Transverse colon (tissue), 4 donors: ENCODE measurements around the gene HMGN4. TPM values are rescaled to one million over a fixed set of nuclear protein-coding genes. Genes with fewer than 3 reads are reported as not detected.
"Not testable (repeated sequence)": the region's sequence is repeated elsewhere in the genome, so short reads cannot be mapped to it uniquely, and the experiment has no call there.

Source experiments
- DNase-seq: peaks from one replicate; pipeline ENCODE4 v3.0.0-alpha.2; 2019
- H3K27ac ChIP-seq, 4 donors: fragments of 200-600 bp; sonication (generic); 2 replicates each; pipeline ENCODE4 v1.5.1; 2016 to 2018; ENCODE audit warnings: inconsistent platforms in 4 of 4
- H3K27me3 ChIP-seq: fragments of 200-600 bp; sonication (generic); 2 replicates; pipeline ENCODE4 v1.5.1; 2017; ENCODE audit warnings: inconsistent platforms
- H3K36me3 ChIP-seq, 4 donors: fragments of 200-600 bp; sonication (generic); 2 replicates each; pipeline ENCODE4 v1.5.1; 2017 to 2019; ENCODE audit warnings: inconsistent platforms in 4 of 4
- H3K4me1 ChIP-seq, 4 donors: fragments of 200-600 bp; sonication (generic); 2 replicates each; pipeline ENCODE4 v1.5.1; 2017 to 2020; ENCODE audit warnings: inconsistent platforms in 4 of 4
- H3K4me3 ChIP-seq, 4 donors: fragments of 200-600 bp; sonication (generic); 1 replicate in 1 of 4; 2 replicates in 3 of 4; pipeline versions ENCODE4 v1.5.1 to v1.6.1; 2017 to 2019; ENCODE audit warnings: inconsistent platforms in 4 of 4
- H3K9me3 ChIP-seq, 2 donors: fragments of 200-600 bp; sonication (generic); 2 replicates each; pipeline ENCODE4 v1.5.1; 2017 to 2019; ENCODE audit warnings: inconsistent platforms in 2 of 2
- CTCF ChIP-seq, 5 experiments: fragments of 200-600 bp in 3 of 5; fragments of 450-650 bp in 2 of 5; sonication (generic) in 3 of 5; IDR thresholded peaks; 1 replicate in 2 of 5; 2 replicates in 3 of 5; pipeline ENCODE4 v1.5.1; 2016 to 2017; ENCODE audit warnings: antibody characterized with exemption in 5 of 5, inconsistent platforms in 3 of 5, mild to moderate bottlenecking in 2 of 5, moderate library complexity in 1 of 5
- EP300 ChIP-seq: sonication (generic); formaldehyde crosslinking; IDR thresholded peaks from one replicate; pipeline ENCODE4 v1.6.1; 2017; ENCODE audit warnings: antibody characterized with exemption, low read depth
- POLR2A ChIP-seq: fragments of 450-650 bp; IDR thresholded peaks from one replicate; pipeline ENCODE4 v1.6.1; 2016; ENCODE audit warnings: antibody characterized with exemption, mild to moderate bottlenecking, moderate library complexity
- POLR2AphosphoS5 ChIP-seq, 3 donors: sonication (generic); formaldehyde crosslinking; IDR thresholded peaks; one replicate each; pipeline ENCODE4 v1.6.1; 2016; ENCODE audit warnings: antibody characterized with exemption in 3 of 3
- WGBS, 2 donors: methylation state at CpG; one replicate each; pipeline ENCODE4 v1.1.5; 2018; ENCODE audit warnings: low coverage in 1 of 2; 5-methylcytosine and 5-hydroxymethylcytosine counted together
- in situ Hi-C, 4 donors: fragments of 200-750 bp; cut with MboI; loops; one replicate each; pipeline versions ENCODE4 v1.15.0 to v1.15.1; 2017; ENCODE audit warnings: low sequenced_read_pairs in 3 of 4, low pct_ligation_motif_present in 1 of 4, low pct_unique_long_range_greater_than_20kb in 1 of 4
- intact Hi-C: fragments of 100-400 bp; cut with DNase I; formaldehyde crosslinking; loops from one replicate; pipeline ENCODE4 v1.15.1; 2023; ENCODE audit warnings: low total_unique reads
- total RNA-seq, 4 donors: library from RNA; depleted of rRNA; stranded (reverse); fragments of >200 nt; gene quantifications; one replicate each; pipeline ENCODE4 v1.1.0, GENCODE V29; 2016

The HMGN4 gene
- total RNA-seq, 4 donors from 2014 or later = 20.3 to 69.6 (median 62.8) TPM

DNA sequence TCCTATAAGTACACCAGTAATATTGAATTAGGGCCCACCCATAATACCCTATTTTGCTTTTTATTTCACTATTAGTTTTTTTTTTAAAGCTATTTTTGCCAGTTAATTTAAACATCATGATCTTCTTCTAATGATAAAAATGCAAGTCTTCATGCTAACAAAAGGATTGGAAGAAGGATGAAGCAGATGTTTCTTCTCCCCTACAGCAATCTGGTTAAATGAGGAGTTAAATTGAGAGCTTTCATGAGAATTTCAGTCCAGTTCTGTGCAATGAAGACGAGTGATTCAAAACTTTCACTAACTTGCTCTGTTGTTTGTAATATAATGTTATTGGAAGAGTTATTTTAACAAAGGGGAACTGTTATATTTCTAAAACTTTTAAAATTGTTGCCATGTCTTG lies 3.4 kb downstream of the HMGN4 start:
- H3K4me1 ChIP-seq = peaks cover 0 to 28% (median 16%) of the 10 kb centered on the region in 4 donors
- 50 to 61% methylated on average over 1 of the region's 1 CpG for WGBS, 2 donors
- no peak for TF ChIP-seq CTCF (IDR thresholded peaks at IDR 0.05)
- DNase-seq = no peak
- in situ Hi-C loops = no loop called here
- peaks cover 0 to 14% (median 3%) of the 10 kb centered on the region in 4 donors for H3K36me3 ChIP-seq
- H3K27ac ChIP-seq = no peak overlapping the region
- no peak overlapping the region for H3K4me3 ChIP-seq
- no peaks in the 10 kb centered on the region for H3K9me3 ChIP-seq
- intact Hi-C loops = no loop called here
- H3K27me3 ChIP-seq = no peaks in the 10 kb centered on the region

DNA sequence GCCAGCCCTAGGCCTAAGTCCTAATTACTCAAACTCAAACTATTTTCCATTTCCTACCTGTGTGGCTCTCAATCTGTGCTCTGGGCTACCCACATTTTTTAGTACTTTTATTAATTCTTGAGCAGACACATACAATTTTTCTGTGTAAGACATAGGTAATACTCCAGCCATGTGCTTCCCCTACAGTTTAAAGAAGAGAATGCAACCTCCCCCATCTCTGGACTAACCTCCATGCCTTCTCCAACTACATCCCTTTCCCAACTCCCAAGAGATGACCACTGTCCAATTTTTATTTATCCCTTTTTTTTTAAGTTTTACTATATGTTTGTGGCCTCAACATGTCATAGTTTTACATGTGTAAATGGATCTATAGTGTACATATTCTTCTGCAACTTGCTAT lies 5.8 kb downstream of the HMGN4 start:
- in situ Hi-C loops = no loop called here
- no peak for DNase-seq

GRCh38 chr6:26544473-26544872 lies 6.3 kb downstream of the HMGN4 start:
- Histone ChIP-seq H3K4me3 (no peak overlapping the region), H3K36me3 (peaks cover 0 to 14% (median 3%) of the 10 kb centered on the region in 4 donors), H3K9me3 (no peaks in the 10 kb centered on the region), H3K27ac (no peak overlapping the region), H3K27me3 (no peaks in the 10 kb centered on the region), H3K4me1 (peaks cover 0 to 15% (median 2%) of the 10 kb centered on the region in 4 donors)
- intact Hi-C loops = no loop called here
- TF ChIP-seq EP300 = no peak
- no peak for TF ChIP-seq CTCF (IDR thresholded peaks at IDR 0.05)
- no peak for TF ChIP-seq POLR2A
- TF ChIP-seq POLR2AphosphoS5 (IDR thresholded peaks at IDR 0.05) = no peak
- in situ Hi-C loops = no loop called here
- DNase-seq = no peak

More for the DNA sequence above, 5.8 kb downstream of the HMGN4 start:
- H3K27me3 ChIP-seq = no peaks in the 10 kb centered on the region
- peaks cover 0 to 14% (median 3%) of the 10 kb centered on the region in 4 donors for H3K36me3 ChIP-seq
- intact Hi-C loops = no loop called here
- H3K9me3 ChIP-seq = no peaks in the 10 kb centered on the region
- peaks cover 0 to 20% (median 7%) of the 10 kb centered on the region in 4 donors for H3K4me1 ChIP-seq
- no peak overlapping the region for H3K4me3 ChIP-seq
- H3K27ac ChIP-seq = no peak overlapping the region
- no peak for TF ChIP-seq POLR2A
- TF ChIP-seq POLR2AphosphoS5 (IDR thresholded peaks at IDR 0.05) = no peak
- no peak for TF ChIP-seq EP300
- TF ChIP-seq CTCF (IDR thresholded peaks at IDR 0.05) = peak; percentile 27 to 39 (median 30)

DNA sequence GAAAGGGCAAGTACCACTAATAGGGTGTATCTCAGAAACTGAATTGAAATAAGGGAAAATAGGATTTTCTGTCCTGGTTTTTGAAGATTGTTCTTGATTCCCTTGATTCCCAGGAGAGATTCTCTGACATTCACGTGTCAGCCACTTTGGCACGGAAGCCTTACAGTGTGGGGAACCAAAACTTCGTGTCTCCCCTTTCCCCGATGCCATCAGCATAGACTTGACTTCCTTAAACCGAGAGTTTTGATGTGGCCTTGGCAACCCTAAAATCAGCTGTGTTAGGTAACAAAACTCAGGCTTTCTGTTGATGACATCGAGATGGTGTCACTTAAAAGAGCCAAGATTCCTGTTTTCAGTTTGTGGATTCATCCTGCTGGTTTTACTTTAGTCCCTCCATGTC lies 7.5 kb downstream of the HMGN4 start:
- no peak overlapping the region for H3K27ac ChIP-seq
- peaks cover 0 to 11% (median 1%) of the 10 kb centered on the region in 4 donors for H3K4me1 ChIP-seq
- no peak overlapping the region for H3K4me3 ChIP-seq
- H3K9me3 ChIP-seq = no peaks in the 10 kb centered on the region
- peaks cover 0 to 14% (median 3%) of the 10 kb centered on the region in 4 donors for H3K36me3 ChIP-seq
- TF ChIP-seq EP300 (no peak), POLR2AphosphoS5 (IDR thresholded peaks at IDR 0.05) (no peak), CTCF (IDR thresholded peaks at IDR 0.05) (no peak), POLR2A (no peak)
- in situ Hi-C loops = no loop called here
- intact Hi-C loops = loop anchor here (5.0 kb wide), 1 partner anchor 163 kb away; the partner anchor contains the start of gene BTN2A2
- 88% methylated on average over 6 of the region's 6 CpGs for WGBS, 2 donors
- DNase-seq = no peak
- no peaks in the 10 kb centered on the region for H3K27me3 ChIP-seq

- H3K4me3 ChIP-seq, DNase-seq, H3K27me3 ChIP-seq, H3K9me3 ChIP-seq, H3K4me1 ChIP-seq, H3K27ac ChIP-seq, in situ Hi-C loops: not testable (repeated sequence)
- intact Hi-C loops = loop anchor here (5.0 kb wide), 1 partner anchor 165 kb away; the partner anchor contains the start of gene BTN2A2
- H3K36me3 ChIP-seq = peaks cover 0 to 14% (median 3%) of the 10 kb centered on the region in 4 donors
- 91 to 94% methylated on average over 9 to 18 of the region's 18 CpGs for WGBS, 2 donors
Observed at GRCh38 chr6:26547363-26547762, 9.2 kb downstream of the HMGN4 start.
